Type B pancreatic cell (in vitro differentiated cells): ENCODE measurements around the gene PSMC5. TPM values are rescaled to one million over a fixed set of nuclear protein-coding genes. Genes with fewer than 3 reads are reported as not detected.

ENCODE experiments used
- DNase-seq: peaks from one replicate; pipeline ENCODE4 v3.0.0; 2021; ENCODE audit warnings: mixed read lengths; ENCODE audit not compliant: unreplicated experiment; ENCODE audit errors: extremely low spot score
- H3K27ac Mint-ChIP-seq: 2 replicates; pipeline ENCODE4 v1.8.0; 2021; ENCODE audit warnings: mild to moderate bottlenecking, mixed read lengths
- H3K27me3 Mint-ChIP-seq: 2 replicates; pipeline ENCODE4 v1.8.0; 2021; ENCODE audit warnings: mixed read lengths
- H3K36me3 Mint-ChIP-seq: 2 replicates; pipeline ENCODE4 v1.8.0; 2021; ENCODE audit warnings: mixed read lengths
- H3K4me1 Mint-ChIP-seq: one replicate; pipeline ENCODE4 v1.8.0; 2021; ENCODE audit warnings: mixed read lengths; ENCODE audit not compliant: unreplicated experiment
- H3K4me3 Mint-ChIP-seq: 2 replicates; pipeline ENCODE4 v1.8.0; 2021; ENCODE audit warnings: mild to moderate bottlenecking, mixed read lengths
- H3K9me3 Mint-ChIP-seq: 2 replicates; pipeline ENCODE4 v1.8.0; 2021; ENCODE audit warnings: mixed read lengths
- total RNA-seq: library from RNA; stranded (reverse); gene quantifications from 2 replicates; pipeline ENCODE4 v1.2.1, GENCODE V29; 2021; ENCODE audit warnings: low replicate concordance
- TF ChIP-seq, protein P1 (sequence below): fragments of 200-600 bp; sonication (generic); conservative IDR thresholded peaks from 2 replicates; pipeline ENCODE4 v1.5.0; 2021; ENCODE audit warnings: antibody characterized with exemption, mild to moderate bottlenecking

The PSMC5 gene
- total RNA-seq, 1 donor from 2014 or later = 112 TPM

- Mint-ChIP-seq H3K36me3 (peaks cover 40% of the 10 kb centered on the region), H3K4me1 (peaks cover 30% of the 10 kb centered on the region), H3K27me3 (no peaks in the 10 kb centered on the region), H3K27ac (no peak overlapping the region), H3K9me3 (no peaks in the 10 kb centered on the region), H3K4me3 (no peak overlapping the region)
- TF ChIP-seq, protein P1, sequence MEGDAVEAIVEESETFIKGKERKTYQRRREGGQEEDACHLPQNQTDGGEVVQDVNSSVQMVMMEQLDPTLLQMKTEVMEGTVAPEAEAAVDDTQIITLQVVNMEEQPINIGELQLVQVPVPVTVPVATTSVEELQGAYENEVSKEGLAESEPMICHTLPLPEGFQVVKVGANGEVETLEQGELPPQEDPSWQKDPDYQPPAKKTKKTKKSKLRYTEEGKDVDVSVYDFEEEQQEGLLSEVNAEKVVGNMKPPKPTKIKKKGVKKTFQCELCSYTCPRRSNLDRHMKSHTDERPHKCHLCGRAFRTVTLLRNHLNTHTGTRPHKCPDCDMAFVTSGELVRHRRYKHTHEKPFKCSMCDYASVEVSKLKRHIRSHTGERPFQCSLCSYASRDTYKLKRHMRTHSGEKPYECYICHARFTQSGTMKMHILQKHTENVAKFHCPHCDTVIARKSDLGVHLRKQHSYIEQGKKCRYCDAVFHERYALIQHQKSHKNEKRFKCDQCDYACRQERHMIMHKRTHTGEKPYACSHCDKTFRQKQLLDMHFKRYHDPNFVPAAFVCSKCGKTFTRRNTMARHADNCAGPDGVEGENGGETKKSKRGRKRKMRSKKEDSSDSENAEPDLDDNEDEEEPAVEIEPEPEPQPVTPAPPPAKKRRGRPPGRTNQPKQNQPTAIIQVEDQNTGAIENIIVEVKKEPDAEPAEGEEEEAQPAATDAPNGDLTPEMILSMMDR = no peak
- DNase-seq = no peak
These were observed 4.7 kb upstream of the PSMC5 start for GRCh38 chr17:63822537-63822936.

- Mint-ChIP-seq H3K4me1 (peaks cover 37% of the 10 kb centered on the region), H3K36me3 (peaks cover 33% of the 10 kb centered on the region), H3K27ac (no peak overlapping the region), H3K27me3 (no peaks in the 10 kb centered on the region), H3K9me3 (no peaks in the 10 kb centered on the region), H3K4me3 (no peak overlapping the region)
- TF ChIP-seq, protein P1 = no peak
- no peak for DNase-seq
These were observed 3.4 kb upstream of the PSMC5 start for GRCh38 chr17:63823659-63824331.

- TF ChIP-seq, protein P1 = no peak
- Mint-ChIP-seq H3K4me3 (no peak overlapping the region), H3K36me3 (peaks cover 30% of the 10 kb centered on the region), H3K9me3 (no peaks in the 10 kb centered on the region), H3K27ac (no peak overlapping the region), H3K4me1 (peaks cover 37% of the 10 kb centered on the region), H3K27me3 (no peaks in the 10 kb centered on the region)
- DNase-seq = no peak
These were observed 2.9 kb upstream of the PSMC5 start for GRCh38 chr17:63824362-63824761.

- Mint-ChIP-seq H3K4me3 (peak overlapping the region; percentile 96), H3K36me3 (peaks cover 43% of the 10 kb centered on the region), H3K27me3 (no peaks in the 10 kb centered on the region), H3K27ac (peak overlapping the region; percentile 100), H3K9me3 (no peaks in the 10 kb centered on the region), H3K4me1 (peaks cover 37% of the 10 kb centered on the region)
- TF ChIP-seq, protein P1 = no peak
- no peak for DNase-seq
These were observed 696 bp upstream of the PSMC5 start for GRCh38 chr17:63826468-63827001.

DNA sequence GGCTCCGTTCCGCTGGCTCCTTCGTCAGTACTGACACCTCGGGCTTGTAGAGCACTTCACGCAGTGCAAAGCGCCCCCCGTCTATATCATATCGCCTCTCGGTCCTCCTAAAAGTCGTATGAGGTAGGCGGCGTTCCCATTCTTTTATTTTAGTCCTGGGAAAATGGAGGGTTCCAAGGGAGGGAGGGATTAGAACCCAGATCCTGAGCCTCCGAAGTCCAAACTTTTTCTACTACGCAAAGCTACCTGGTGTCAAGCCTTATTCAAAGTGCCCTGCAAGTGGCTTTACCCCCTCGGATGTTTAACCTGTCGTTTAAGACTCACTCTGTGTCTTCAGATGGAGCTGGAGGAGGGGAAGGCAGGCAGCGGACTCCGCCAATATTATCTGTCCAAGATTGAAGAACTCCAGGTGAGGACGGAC, 580 bp downstream of the PSMC5 start:
- DNase-seq = no peak
- TF ChIP-seq, protein P1 = no peak
- peaks cover 39% of the 10 kb centered on the region for H3K36me3 Mint-ChIP-seq
- H3K27me3 Mint-ChIP-seq = no peaks in the 10 kb centered on the region
- H3K4me3 Mint-ChIP-seq = peak overlapping the region; percentile 96
- peak overlapping the region; percentile 100 for H3K27ac Mint-ChIP-seq
- peaks cover 37% of the 10 kb centered on the region for H3K4me1 Mint-ChIP-seq
- H3K9me3 Mint-ChIP-seq = no peaks in the 10 kb centered on the region
